ENCODE measurements around the gene GYG2.

The GYG2 gene

DNA sequence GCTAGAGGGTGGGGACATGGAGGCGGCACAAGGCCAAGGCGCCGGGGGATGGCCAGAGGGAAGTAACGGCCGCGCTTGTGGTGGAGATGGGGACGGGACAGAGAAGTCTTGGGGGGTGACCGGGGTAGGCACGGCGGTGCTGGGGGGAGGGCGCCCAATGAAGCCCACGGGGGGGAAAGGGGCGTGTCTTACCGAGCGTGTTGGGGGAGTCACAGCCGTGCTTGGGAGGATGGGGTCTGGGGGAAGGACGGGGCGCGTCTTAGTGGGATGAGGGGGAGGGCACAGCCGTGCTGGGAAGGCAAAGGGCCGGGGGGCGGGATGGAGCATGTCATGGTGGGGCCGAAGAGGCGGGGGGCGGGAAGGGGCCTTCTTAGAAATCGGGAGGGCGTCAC is 99.5 kb downstream of the GYG2 start:
- no peak for DNase-seq (ENCODE audit: low spot score)
- no peak for TF ChIP-seq CTCF (IDR thresholded peaks at IDR 0.05; ENCODE audit: extremely low read depth, insufficient read depth, missing control alignments)
- in situ Hi-C loops (cut with MboI; ENCODE audit: low pct_unique_long_range_greater_than_20kb, low sequenced_read_pairs, unreplicated experiment): no loop called here

DNA sequence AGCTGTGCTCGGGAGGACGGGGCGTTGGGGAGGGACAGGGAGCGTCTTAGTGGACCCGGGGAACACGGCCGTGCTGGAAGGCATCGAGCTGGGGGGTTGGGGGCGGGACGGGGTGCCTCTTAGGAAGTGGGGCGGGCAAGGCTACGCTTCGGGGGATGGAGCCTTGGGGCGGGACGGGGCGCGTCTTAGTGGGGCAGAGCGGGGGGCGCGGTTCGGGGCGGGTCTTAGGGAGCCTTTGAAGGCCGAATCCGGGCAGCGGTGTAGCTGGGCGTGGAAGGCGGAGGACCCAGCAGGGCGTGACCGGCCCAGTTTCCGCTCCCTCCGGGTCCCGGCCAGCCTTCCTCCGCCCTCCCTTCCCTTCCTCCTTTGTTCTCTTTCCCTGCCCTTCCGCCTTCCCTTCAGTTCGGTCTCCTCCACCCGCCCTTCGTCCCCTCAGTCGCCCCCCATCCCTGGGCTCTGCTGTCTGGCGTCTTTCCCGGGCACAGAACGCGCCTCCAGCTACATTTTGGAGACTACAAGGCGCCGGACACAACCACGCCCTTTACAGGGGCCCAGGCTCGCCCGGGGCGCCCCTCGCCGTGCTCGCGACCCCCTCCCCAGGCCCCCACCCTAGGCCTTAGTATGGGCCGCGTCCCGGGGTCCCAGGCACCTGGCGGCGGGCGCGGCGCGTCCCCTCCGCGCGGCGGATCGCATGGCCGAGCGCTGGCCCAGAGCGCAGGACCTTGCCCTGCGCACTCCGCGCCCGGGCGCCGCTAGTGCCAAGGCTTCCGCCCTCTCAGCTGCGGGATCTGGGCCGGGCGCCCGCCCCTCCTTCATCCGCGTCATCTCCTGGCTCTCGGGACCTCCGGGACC is 100.1 kb downstream of the GYG2 start, which contains the start of gene ARSD:
Gene ARSD, minus strand, starts transcription at position 757 of the 852 bp plus-strand sequence. Its CDS starts 64 bp downstream, at position 693.
- in situ Hi-C loops (cut with MboI; ENCODE audit: low pct_unique_long_range_greater_than_20kb, low sequenced_read_pairs, unreplicated experiment): no loop called here
- no peak for TF ChIP-seq CTCF (IDR thresholded peaks at IDR 0.05; ENCODE audit: extremely low read depth, insufficient read depth, missing control alignments)
- DNase-seq (ENCODE audit: low spot score): peak; percentile 62

- no peak for TF ChIP-seq CTCF (IDR thresholded peaks at IDR 0.05; ENCODE audit: extremely low read depth, insufficient read depth, missing control alignments)
- in situ Hi-C loops (cut with MboI; ENCODE audit: low pct_unique_long_range_greater_than_20kb, low sequenced_read_pairs, unreplicated experiment): no loop called here
- DNase-seq (ENCODE audit: low spot score): no peak
Observed at GRCh38 chrX:2931155-2931554, 102.4 kb downstream of the GYG2 start.

- in situ Hi-C loops (cut with MboI; ENCODE audit: low pct_unique_long_range_greater_than_20kb, low sequenced_read_pairs, unreplicated experiment): no loop called here
- no peak for TF ChIP-seq CTCF (IDR thresholded peaks at IDR 0.05; ENCODE audit: extremely low read depth, insufficient read depth, missing control alignments)
- no peak for DNase-seq (ENCODE audit: low spot score)
Observed at GRCh38 chrX:2931612-2932011, 102.9 kb downstream of the GYG2 start.
